ENCODE data around the gene UNC119. TPM values are rescaled to one million over a fixed set of nuclear protein-coding genes. Genes with fewer than 3 reads are reported as not detected.

The UNC119 gene
- total and polyA plus RNA-seq, 2 experiments from 2014 or later = 39.0 to 78.4 TPM

DNA sequence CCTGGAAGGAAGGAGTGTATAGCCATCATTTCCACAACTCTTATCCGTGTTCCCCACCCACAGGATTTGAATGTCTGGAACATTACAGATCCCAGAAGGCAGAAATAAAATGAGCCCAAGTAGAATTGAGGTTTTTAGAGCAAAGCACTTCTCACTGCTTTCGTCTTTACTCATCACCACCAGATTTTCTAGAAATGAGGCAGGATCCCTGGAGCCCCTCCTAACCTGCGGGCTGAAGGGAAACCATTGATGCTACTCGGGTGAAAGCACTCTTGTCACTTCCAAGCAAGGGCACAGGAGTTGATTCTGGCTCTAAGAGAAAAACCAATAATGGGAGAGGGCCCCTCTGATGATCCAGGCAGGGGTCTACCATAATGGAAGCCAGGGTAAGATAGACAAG is 27.1 kb upstream of the UNC119 start (continued):
- TF ChIP-seq CTCF (conservative IDR thresholded peaks at IDR 0.05; ENCODE audit: low read depth in 2 of 2) (no peak), JUNB (IDR thresholded peaks at IDR 0.05; ENCODE audit: unreplicated experiment) (no peak), REST (IDR thresholded peaks at IDR 0.05; ENCODE audit: unreplicated experiment) (no peak)

GRCh38 chr17:28578246-28579195 is 26.1 kb upstream of the UNC119 start:
- no peak for ATAC-seq
- TF ChIP-seq, protein P1, sequence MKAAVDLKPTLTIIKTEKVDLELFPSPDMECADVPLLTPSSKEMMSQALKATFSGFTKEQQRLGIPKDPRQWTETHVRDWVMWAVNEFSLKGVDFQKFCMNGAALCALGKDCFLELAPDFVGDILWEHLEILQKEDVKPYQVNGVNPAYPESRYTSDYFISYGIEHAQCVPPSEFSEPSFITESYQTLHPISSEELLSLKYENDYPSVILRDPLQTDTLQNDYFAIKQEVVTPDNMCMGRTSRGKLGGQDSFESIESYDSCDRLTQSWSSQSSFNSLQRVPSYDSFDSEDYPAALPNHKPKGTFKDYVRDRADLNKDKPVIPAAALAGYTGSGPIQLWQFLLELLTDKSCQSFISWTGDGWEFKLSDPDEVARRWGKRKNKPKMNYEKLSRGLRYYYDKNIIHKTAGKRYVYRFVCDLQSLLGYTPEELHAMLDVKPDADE (IDR thresholded peaks at IDR 0.05) = no peak
- TF ChIP-seq POLR2AphosphoS5 (IDR thresholded peaks at IDR 0.05; ENCODE audit: low read depth) (no peak), REST (IDR thresholded peaks at IDR 0.05; ENCODE audit: unreplicated experiment) (no peak), ZNF331 (CRISPR knock-in tag; IDR thresholded peaks at IDR 0.05; ENCODE audit: low read depth) (no peak), STAT1 (IDR thresholded peaks at IDR 0.05; ENCODE audit: unreplicated experiment) (no peak), CTCF (conservative IDR thresholded peaks at IDR 0.05; ENCODE audit: low read depth in 2 of 2) (no peak)

More at GRCh38 chr17:28578246-28579195, 26.1 kb upstream of the UNC119 start:
- Mint-ChIP-seq H3K4me1 (peaks cover 15% of the 10 kb centered on the region), H3K4me3 (no peak overlapping the region), H3K9me3 (no peaks in the 10 kb centered on the region), H3K36me3 (ENCODE audit: low read depth) (peaks cover 46% of the 10 kb centered on the region), H3K27me3 (ENCODE audit: insufficient read depth, low read depth, poor library complexity) (peaks cover 9% of the 10 kb centered on the region), H3K27ac (no peak overlapping the region)
- no peaks in the 10 kb centered on the region for H3K27me3 ChIP-seq (ENCODE audit: insufficient read depth)
- no peak overlapping the region for H3K4me2 ChIP-seq
- no peaks in the 10 kb centered on the region for H3K79me2 ChIP-seq (replicated peaks; ENCODE audit: insufficient read depth)
- H3K27ac ChIP-seq (ENCODE audit: low read depth) = no peak overlapping the region; the same call in 1 of the 2 replicates
- peaks cover 13% of the 10 kb centered on the region; the same call in 1 of the 2 replicates for H3K4me1 ChIP-seq (ENCODE audit: insufficient read depth)
- no peak for DNase-seq (ENCODE audit: low spot score)
- no peak overlapping the region for H2AFZ ChIP-seq
- peaks cover 49% of the 10 kb centered on the region for H3K36me3 ChIP-seq (ENCODE audit: insufficient read depth)
- H3K9me2 ChIP-seq (ENCODE audit: insufficient read depth) = no peaks in the 10 kb centered on the region
- no peak overlapping the region for H3K4me3 ChIP-seq
- peaks cover 14% of the 10 kb centered on the region; the same call in 1 of the 2 replicates for H4K20me1 ChIP-seq (replicated peaks; ENCODE audit: insufficient read depth)
- peaks cover 15% of the 10 kb centered on the region for H3F3A ChIP-seq (replicated peaks; ENCODE audit: low read depth)

Measured in GM23338 (cell line).